COLO668 (cell line): Measurements from ENCODE around the gene TFPI.
"Not testable (repeated sequence)": the region's sequence is repeated elsewhere in the genome, so short reads cannot be mapped to it uniquely, and the experiment has no call there.

Experiments used
- DNase-seq: peaks from one replicate; lab custom pipeline; 2025; ENCODE audit not compliant: unreplicated experiment; lab: John Stamatoyannopoulos, UW

The TFPI gene

DNA sequence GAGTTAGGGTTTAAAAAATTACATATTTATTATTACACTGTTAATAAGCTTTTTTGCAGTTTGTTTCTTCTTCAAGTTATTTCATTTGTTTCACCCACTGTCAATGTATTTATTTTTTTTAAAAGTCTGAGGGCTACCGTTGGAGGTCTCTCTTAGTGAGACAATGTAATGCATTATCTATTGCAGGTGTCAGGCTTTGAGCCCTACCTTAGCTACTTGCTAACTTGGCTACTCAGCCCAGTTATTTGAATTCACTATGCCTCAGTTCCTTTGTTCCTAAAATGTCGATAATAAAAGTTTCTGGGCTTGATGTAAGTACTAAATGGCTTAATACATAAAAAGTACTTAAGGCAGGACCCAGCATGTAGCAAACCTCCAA lies 458 bp upstream of the TFPI start:
- DNase-seq = no peak

DNA sequence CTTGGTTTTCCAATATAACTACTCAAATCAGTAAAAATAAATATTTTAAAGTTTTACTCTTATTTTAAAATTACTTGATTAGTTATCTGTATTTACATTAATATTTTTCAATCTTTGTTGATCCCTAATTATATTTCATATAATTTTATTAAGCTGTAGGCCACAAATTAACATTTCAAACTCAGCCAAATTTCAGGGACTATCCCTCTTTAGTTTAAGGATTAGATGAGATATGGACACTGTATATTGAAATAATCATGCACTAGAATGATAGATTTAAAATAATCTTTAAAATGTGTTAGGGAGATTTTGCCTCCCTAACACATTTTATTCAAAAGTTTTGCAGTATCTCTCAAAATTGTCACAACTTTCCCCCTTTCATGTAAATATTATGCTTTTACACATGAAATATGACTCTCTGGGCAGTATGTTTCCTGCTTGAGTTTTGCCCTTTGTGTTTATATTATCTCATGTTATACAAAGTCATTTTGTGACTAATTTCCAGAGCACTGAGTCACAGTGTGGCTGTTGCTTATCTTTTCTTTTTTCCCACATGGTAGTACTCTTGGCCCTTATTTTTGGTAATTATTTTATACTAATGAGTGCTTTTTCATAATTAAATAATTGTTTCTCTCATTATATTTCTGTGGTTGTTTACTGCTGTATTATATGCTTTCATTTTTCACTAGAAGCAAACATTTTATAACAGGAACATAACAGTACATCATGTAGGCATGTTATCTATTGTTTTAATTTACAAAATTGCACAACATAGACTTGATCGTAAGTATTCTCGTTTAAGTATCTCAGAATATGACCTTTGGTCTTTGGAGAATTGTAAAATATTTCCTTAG lies 1.2 kb downstream of the TFPI start:
- no peak for DNase-seq

DNA sequence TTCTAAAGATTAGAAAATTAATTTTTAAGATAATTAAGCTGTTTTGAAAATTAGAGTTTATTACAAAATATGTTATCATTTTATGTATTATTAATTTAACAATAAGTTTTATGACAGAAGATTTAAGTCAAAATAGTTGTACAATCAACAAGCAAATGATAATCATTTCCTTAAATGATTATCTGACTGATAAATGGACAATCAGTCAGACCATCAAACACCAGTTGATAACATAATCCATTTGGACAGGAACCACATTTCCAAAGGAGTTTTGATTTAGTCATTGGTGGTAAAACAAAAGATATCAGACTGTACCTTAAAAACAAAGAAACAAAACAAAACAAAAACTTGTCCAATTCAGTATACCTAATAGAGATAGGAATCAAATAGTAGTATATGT lies 1.9 kb downstream of the TFPI start:
- no peak for DNase-seq

DNA sequence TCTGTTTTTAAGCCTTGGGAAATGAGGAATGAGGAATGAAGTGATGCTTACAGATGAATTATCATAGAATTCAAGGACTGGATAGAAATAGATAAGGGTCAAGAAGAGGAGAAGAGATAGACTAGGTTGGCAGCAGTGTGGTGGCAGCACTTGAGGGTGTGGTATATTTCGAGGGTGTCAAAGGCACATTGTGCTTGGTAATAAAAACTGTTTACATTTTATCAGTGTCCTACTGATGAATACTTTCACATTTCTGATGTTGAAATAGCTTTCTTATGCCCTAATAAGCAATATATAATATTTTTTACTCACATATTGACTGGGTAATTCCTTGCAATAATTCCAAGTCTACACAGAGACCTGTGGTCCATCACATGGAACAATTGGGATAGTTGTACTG lies 3.4 kb downstream of the TFPI start:
- DNase-seq = no peak

DNA sequence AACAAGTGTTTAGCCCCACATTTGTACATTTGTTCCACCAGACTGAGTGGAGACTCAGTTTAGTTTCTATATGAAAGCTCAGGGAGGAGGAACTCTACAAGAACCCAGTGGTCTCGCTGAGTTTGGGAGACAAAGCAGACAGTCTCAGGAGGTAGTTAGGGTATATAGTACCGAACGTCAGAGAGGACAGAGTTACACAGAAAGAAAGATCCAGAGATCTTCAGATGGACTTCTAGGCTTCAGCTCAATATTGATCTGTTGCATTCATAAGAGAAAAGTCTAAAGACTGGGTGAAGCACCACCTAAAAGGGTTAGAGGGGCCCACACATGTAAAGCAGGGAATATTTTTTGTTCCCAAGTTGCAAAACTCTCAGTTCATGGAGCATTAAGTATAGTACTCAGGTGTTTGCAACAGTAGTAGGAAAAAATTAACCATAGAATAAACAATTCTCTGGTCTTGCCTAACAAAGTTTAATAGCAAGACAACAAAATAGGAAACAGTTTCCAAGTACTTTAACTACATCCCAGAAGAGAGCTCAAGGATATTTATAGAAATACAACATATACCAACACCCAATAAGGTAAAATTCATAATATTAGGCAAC lies 4.2 kb downstream of the TFPI start:
- no peak for DNase-seq

DNA sequence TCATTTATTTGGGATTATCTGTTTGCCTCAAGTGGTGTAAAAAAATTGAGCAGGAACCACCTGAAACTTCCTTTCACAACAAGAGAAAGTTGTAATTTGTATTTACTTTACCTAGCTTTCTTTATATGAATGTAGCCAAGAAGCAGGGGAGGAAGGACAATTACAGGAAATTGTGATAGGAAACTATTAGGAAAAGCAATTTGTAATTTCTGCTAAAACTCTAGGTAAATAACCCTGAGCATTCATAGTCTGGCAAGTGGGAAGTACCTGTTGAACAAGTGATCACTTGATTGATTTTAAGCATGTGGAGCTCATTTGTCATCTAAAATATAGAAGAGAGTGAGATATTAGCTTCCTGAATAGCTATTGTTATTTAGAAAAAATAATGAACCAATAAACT lies 5.0 kb downstream of the TFPI start:
- no peak for DNase-seq

DNA sequence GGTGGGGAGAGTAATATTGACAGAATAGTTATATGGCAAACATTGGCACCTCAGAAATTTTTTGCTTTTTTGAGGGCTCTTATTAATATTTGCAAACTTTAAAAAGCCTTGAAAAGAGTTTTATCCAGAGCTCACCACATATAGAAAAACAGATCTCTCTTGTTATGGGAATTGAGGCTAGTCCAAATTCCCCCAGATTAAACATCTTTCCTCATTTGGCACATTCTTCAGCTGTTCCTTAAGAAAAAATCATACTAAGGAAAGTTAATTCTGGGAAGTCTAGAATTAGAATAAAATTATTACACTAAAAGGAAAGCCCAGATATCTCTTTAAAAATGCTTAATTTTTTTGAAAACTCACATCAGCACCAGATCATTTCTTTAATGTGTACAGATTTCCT lies 5.6 kb downstream of the TFPI start:
- no peak for DNase-seq

DNA sequence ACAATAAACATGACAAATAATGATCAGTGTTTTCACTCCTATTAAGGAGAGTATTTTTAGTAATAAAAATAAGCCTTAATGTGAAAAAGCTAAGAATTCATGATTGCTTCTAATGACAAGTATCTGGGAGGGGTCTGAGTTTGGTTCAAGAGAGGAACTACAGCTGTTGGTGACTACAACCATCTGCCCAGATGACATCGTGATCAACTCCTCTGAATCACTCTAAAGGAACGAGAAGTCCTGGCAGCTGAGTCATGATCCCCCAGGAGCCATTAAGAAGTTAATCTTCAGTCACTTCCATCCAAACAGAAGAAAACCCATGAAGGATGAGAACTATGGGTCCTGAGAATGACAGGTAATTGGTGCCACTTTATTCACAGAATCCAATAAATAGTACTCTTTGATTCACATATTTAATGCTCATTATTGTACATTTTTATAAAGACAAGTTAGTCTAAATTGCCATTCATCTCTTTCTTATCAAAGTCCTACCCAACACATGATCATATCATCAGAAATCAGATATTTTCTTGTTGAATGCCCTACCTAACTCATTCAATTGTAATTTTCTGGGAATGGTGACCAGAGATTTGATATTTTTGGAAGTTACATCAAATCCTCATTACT lies 6.8 kb downstream of the TFPI start:
- DNase-seq = no peak

DNA sequence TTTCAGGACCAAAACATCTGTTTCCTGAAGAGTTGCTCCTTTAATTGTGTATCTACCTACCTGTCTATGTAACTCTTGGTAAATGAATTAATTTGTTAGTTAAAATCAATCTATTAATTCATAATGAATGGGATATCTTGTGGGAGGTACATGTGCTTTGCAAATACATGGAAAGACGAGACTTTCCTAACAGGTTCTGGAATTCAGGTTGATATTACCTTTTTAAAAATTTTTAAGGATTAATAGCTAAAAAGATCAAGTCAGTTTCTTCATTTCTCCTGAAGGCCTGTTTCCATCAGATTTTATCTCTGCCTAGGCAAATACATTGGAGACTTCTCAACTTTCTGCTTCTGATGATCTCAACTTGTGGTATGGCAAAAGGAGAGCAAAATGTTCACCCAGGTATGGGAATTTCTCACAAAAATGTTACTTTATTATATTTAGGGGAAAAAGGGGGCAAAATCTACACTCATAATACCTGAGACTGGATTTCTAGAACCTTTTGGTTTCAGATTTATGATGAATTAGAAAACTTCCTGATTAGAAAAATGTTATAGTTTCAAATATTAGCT lies 7.4 kb downstream of the TFPI start:
- DNase-seq = no peak

DNA sequence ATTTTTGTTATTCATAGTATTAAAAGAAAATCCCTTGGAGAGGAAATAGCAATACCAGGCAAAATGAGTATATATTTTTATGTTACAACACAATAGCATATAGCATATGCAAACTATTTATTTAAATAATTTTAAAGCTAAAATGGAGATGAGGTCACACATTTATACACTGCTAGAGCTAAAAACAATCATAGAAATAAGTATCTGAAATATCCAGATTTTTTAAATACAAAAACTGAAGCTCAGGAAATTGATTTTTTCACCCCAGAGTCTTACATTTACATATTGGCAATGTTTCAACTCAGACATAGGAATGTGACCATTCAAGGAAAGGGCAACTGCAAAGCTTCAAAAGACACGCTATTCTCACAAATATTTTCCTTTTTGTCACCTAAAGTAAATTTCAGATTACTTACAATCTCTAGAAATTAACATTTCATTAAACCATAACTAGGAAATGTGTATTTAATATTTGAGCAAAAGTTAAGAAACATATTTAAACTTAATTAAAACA lies 8.9 kb downstream of the TFPI start:
- DNase-seq = no peak

DNA sequence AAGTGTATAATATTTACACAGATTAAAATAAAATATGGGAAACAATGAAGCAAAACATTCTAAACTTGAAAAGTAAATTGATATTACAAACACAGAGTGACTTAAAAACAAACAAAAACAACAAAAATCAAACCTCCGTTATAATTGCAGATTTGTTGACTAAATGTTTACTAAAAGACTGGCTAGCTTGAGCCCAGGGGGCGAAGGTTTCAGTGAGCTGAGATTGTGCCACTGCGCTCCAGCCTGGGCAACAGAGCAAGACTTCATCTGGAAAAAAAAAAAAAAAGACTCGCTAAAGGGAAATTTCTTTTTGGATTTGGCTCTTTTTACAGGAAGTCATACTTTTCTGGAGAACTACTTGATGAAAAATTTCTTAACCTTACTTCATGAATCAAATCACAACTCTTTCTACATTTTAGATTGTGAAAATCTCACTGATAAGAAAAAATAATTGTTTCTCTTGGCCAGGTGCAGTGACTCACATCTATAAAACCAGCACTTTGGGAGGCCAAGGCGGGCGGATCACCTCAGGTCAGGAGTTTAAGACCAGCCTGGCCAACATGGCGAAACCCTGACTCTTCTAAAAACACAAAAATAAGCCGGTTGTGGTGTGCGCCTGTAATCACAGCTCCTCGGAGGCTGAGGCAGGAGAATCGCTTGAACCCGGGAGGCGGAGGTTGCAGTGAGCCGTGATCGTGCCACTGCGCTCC lies 9.7 kb downstream of the TFPI start:
- no peak for DNase-seq

DNA sequence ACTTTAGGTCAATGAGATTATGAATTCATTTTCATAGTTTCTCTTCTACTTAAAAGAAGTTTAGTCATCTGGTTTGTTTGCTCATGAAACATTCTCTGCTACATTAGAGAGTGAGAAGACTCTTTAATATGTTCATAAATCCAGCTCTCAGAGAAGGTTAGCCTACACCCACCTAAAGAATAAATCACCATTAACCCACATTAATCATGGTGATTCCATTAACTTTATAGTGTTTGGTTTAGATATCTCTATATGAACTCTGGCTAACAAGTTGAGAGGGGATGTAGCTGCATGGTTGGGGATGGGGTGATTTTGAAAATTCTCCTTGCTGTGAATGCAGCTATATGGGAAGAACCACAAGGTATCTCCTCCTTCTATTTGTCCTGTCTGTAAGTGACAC lies 10.7 kb downstream of the TFPI start:
- no peak for DNase-seq

DNA sequence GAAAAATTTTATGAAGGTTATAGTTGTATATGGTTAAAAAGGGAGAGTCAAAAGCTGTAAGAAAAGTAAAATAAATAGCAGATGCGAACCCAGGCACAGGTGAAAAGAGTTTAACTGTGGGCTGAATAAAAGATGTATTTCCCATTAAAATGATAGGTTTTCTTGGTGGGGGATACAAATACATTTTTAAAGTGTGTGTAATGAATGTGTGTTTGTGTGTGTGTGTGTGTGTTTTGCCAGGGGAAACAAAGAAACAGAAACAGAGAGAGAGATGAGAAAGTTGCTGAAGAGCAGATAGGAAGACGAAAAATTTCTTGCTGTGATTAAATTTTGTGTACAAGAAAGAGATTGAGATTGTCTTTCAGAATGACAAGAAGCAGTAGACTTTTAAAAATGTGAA lies 12.1 kb downstream of the TFPI start:
- DNase-seq = no peak

DNA sequence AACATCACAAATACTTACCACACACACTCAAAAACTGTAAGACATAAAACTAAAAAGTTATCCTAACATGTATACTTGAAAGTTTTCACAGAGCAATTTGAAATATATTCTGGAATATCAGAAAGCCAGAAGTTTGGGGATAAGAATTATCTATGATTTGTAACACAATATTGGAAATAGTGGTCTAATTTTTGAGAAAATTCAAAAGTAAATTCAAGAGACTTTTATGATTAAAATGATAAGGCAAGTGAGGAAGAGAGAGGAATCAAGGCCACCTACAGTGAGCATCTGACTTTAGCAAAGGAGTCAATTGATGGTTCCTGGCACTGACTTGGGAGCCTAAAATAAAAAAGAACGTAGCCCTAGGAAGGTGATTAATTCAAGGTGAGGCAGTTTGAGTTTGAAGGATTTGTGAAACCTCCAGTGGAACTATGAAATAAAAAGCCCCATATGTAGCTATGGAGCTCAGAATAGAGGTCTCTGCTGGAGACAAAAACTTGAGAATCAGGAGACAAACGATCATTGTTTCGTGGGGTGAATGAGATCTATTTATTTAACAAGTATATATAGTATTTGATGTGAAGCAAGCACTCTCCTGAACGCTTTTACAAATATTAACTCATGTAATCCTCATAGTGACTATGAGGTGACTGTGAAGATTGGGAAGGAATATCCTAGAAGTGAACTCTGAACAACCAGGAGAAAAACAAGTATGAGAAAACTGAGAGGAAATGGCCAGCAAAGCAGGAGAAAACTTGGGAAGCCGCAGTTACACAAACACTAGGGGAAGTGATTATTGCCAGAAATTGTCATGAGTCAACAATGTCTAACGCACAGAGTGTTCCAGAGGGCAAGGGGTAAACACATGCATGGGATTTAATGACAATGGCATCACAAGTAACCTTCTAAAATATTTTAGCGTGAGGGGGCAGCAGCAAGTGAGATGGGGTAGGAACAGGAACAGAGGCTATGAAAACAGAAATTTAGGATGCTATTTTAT lies 12.8 kb downstream of the TFPI start:
- no peak for DNase-seq

DNA sequence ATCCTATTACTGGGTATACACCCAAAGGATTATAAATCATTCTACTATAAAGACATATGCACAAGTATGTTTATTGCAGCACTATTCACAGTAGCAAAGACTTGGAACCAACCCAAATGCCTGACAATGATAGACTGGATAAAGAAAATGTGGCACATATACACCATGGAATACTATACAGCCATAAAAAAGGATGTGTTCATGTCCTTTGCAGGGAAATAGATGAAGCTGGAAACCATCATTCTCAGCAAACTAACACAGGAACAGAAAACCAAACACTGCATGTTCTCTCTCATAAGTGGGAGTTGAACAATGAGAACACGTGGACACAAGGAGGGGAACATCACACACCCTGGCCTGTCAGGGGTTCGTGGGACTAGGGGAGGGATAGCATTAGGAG lies 16.0 kb downstream of the TFPI start:
- not testable (repeated sequence) for DNase-seq

DNA sequence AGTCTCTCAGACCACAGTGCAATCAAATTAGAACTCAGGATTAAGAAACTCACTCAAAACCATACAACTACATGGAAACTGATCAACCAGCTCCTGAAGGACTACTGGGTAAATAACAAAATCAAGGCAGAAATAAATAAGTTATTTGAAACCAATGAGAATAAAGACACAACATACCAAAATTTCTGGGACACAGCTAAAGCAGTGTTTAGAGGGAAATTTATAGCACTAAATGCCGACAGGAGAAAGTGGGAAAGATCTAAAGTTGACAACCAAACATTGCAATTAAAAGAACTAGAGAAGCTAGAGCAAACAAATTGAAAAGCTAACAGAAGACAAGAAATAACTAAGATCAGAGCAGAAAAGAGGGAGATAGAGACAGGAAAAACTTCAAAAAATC lies 18.9 kb downstream of the TFPI start:
- not testable (repeated sequence) for DNase-seq

DNA sequence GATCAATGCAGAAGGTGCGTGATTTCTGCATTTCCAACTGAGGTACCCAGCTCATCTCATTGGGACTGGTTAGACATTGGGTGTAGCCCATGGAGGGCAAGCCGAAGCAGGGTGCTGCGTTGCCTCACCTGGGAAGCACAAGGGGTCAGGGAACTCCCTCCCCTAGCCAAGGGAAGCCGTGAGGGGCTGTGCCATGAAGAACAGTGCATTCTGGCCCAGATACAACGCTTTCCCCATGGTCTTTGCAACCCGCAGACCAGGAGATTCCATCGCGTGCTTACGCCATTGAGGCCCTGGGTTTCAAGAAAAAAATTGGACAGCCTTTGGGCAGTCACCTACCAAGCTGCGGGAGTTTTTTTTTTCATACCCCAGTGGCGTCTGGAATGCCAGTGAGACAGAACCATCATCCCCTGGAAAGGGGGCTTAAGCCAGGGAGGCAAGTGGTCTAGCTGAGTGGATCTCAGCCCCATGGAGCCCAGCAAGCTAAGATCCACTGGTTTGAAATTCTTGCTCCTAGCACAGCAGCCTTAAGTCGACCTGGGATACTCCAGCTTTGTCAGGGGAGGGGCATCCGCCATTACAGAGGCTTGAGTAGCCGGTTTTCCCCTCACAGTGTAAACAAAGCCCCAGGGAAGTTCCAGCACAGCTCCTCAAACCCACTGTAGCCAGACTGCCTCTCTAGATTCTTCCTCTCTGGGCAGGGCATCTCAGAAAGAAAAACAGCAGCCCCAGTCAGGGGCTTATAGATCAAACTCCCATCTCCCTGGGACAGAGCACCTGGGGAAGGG lies 21.7 kb downstream of the TFPI start:
- no peak for DNase-seq

DNA sequence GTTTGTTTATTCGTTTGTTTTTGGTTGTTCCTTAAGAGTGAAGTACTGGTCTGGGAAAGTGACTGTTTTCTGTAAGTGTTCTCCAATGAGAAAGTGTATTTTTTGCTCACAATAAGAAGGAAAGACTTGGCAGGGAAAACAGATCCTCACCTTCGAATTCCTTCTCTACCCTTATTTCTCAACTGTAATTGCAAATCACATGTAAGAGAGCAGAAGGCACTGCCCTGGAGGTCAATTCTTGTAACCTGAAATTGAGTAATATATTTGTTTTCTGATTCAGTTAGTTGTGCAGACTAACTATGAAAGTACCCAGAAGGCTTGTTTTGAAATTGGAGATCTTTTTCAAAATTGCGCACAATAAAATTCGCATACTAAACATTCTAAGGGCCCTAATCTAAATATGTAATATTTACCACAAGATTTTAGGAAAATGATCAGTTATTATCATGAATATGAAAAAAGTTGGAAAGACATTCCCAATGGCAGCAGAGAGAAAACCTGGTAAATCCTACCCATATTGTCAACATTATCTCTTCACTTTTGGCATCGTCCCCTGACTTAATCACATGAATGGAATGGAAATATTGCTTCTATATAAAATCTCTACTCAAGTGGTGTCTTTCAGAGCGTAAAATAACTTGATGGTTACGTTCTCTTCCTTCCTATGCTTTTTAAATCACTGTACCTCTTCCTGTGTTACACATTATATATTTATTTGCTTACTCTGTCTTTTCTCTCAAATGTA lies 24.1 kb downstream of the TFPI start:
- DNase-seq = no peak
